Activated T-cell treated with anti-CD3 and anti-CD28 coated beads for 48 hours (primary cell): ENCODE data around the gene KLHDC4.
"Not testable (repeated sequence)": the region's sequence is repeated elsewhere in the genome, so short reads cannot be mapped to it uniquely, and the experiment has no call there.

Experiments
- DNase-seq: peaks from one replicate; pipeline ENCODE4 v3.0.0-alpha.2; 2020; ENCODE audit warnings: low read depth

KLHDC4 gene

DNA sequence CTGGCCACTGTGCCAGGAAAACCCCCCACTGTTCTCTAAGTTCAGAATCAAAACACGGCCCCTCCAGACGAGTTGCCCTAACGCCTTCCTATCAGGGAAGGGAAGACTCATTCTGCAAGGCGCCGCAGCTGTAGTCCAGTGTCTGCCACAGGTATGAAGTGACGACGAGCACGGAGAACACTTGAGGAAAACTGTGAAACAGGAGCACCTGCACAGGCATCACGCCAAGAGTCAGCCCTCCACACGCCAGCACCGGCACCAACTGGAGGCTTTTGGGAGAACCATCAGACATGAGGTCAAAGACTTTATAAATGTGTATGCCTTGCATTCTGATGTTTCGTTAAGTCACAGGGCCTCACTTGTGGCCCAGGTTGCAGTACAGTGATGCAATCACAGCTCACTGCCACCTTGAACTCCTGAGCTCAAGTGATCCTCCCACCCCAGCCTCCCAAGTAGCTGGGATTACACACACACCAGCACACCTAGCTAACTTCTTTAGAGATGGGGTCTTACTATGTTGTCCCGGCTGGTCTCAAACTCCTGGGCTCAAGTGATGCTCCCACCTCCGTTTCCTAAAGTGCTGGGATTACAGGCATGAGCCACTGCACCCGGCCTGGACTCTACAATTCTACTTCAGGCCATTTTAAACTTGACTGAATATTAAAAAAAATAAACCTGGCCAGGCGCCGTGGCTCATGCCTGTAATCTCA, 22.9 kb downstream of the KLHDC4 start:
- no peak for DNase-seq

DNA sequence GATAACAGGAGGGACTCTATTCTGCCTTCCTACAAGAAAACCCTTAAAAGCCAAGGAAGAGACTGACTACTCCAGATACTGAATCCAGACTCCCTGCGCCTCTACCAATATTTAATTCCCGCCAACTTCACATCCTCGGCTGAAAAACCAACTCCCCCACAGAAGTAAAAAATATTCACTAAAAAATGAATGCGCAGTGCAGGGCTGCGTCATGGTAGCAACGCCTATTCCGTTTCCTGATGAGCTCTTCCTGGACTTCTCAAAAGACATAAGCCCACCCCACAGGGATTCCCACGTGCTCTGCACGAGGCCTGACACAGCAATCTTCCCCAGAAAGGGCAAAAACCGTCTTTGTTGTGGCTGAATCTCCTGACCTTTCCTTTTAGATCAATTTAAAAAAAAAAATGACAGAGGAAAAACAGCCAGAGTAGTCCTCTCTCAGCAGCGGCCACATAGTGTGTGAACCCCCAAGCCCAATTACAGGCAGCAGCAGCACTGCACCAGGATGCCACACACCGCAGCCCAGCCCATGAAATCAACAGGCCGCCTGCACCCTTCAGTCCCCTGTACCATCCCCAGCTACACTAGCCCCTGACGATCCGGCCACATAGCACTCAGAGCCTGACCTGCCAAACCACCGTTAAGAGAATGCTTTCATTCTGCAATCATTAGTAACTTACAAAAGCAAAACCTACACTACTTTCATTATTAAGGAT, 23.9 kb downstream of the KLHDC4 start:
- DNase-seq, result no peak

DNA sequence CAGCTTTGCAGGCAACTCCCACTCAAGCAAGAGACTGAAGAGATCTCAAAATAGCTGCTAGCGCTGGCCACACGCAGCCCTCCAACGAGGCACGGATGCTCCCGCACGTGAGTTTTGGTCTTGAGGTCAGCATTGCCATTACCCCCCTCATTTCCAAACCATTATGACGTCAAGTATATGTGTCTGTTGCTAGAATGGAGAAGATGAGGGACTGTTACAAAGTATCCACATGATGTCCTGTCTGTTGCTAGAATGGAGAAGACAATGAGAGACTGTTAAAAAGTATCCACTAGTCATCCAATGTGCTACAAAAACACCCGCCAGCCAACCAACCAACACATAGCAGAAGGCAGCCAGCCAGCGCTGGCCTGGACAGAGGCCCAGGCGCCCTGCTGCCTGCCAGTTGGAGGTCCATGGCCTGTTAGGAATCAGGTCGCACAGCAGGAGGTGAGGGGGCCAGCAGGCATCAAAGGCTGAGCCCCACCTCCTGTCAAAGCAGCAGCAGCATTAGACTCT, 24.8 kb downstream of the KLHDC4 start:
- no peak for DNase-seq

DNA sequence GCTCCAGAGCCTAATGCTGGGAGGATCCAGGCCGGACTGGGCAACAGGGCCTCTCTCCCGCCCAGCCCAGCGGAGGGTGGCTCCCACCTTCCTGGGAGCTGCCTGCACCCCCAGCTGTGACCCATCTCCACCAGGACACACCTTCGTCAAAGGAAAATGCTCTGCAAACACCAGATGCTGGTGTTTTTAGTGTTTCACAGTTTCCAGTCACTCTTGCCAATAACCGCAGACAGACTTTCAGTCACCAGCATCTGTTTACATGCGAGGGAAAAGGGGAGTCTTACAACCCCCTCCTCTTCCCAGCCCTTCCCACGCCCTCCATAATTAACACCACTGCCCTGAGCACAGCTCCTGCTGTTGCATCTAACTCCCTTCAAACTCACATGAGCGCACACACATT, 25.3 kb downstream of the KLHDC4 start:
- no peak for DNase-seq

DNA sequence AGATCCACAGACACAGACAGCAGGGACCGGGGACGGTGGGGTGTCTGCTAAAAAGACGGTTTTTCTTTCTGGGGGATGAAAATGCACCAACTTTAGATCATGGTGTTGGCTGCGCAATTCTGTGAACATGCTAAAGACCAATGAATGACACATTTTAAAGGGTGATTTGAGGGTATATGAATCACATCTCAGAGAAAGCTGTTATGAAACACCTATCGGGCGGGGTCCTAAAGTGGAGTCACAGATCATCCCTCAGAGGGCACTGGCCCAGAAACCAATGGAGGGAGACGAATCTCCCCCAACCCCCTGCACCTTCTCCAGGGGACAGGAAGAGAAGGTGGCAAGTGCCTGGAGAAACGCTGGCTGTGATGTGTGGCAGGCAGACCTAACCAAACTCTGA, 26.0 kb downstream of the KLHDC4 start:
- DNase-seq, result no peak

DNA sequence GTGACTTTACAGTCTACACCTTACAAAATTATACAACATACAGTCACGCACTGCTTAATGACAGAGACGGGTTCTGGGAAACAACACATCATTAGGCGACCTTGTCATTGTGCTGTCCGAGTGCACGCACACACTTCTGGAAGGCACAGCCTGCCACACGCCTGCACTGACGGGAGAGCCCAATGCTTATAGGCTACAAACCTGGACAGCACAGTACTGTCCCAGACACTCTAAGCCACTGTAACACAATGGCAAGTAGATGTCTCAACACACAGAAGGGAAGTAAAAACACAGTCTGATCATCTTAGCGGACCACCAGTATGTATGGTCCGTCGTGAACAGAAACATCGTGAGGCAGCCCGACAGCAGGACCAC, 29.8 kb downstream of the KLHDC4 start:
- no peak for DNase-seq

DNA sequence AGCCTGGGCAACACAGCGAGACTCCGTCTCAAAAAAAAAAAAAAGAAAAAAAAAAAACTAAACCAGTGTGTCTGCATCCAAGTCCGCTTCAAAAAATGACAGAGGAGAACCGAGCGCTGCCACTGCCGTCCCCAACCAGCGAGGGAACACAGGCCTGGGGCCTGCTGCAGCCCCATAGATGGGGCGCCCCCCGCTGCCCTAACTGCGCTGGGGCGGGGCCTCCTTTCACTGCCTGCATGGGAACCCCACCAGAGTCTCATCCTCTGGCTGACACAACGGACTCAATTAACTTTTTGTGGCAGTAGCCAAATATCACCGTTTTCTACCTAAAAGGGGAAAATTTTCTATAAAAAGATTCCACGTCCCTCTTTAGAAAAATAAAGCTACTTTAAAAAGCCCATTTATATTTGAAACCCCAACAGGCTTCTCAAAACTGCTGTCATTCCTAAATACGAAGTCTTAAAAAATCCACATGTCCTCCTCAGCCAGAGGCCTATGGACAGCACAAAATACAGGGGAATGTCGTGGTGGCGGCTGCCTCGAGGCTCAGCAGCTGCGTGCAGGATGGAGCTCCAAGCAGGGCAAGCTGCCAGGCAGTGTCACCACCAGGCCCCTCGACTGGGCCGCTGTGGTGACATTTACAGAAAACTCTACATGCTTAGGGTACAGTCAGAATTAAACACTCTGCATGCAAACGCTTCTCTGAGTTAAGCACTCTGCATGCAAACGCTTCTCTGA, 30.3 kb downstream of the KLHDC4 start:
- no peak for DNase-seq

DNA sequence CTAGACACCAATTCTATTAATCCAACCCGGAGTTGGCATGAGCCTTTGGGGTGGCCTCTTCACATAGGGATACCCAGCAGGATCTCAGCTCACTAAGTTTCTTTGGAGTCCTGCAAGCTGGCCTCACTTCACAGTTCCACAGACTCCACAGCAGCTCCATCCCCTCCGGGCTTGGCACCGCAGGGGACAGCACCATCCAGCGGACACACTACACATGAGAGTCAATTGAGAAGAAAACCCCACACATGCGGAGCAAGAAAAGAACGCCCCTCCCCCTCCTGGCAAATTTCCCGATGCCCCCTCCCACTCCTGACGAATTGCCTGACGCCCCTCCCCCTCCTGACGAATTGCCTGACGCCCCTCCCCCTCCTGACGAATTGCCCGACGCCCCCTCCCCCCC, 31.1 kb downstream of the KLHDC4 start:
- no peak for DNase-seq

DNA sequence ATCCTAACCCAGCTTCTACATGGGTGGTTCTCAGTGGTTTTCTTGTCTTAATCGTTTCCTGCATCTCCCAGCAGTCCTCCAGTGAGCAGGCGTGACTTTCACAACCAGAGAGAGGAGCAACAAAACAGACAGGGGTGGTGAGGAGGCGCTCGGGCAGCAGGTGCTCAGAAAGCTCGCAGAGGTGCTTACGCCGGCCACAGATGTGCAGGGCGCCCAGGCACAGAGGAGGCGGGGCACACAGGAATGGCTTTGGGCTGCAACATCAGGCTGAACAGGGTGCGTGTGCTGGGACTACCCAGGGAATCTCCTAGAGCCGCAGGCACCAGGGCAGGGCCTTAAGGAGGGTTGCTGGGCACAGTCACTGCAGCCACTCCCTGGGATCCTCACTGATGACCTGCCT, 32.6 kb downstream of the KLHDC4 start:
- no peak for DNase-seq

DNA sequence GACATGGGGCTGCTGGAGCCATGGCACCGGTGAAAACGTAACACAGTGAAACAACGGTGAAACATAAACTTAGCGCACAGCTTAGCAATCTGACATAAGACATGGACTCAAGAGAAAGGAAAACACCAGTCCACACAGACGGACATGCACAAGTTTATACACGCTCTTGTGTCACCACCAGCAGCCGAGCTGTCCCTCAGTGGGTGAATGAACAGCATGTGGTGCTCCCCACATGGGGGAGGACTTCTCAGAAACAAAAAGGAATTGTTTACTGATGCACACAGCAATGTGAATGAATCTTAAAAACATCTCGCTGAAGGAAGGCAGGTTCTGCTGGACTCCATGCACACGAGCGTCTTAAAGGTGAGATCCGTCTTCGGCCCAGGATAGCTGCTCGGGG, 34.2 kb downstream of the KLHDC4 start:
- no peak for DNase-seq

DNA sequence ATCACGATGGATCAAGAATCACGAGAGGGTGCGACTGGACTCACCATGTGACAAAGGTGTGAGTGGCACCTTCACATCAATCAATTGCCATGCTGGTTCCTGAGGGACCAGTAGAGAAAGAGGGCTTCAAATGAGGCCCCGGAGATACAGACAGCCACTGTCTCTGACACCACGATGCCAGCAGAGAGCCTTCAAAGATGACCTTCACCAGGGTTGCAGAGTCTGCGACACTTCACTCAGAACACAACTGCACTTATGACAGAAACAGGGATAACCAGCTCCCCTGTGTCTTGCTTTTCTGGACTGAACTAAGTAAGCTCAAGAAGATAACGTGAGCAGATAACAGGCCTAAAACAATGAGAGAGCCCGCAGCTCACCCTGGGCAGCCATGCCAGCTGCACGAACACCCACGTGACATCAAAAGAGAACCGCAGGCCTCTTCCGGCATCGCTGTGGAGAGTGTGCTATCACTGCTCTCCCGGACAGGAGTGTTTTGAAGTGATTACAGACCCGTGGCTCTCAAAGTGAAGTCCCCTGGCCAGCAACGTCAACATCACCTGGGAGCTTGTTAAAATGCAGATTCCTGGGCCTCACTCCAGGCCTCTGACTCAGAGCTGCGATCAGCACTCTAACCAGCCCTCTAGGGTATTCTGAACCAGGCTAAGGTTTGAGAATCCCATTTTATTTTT, 36.4 kb downstream of the KLHDC4 start:
- no peak for DNase-seq

DNA sequence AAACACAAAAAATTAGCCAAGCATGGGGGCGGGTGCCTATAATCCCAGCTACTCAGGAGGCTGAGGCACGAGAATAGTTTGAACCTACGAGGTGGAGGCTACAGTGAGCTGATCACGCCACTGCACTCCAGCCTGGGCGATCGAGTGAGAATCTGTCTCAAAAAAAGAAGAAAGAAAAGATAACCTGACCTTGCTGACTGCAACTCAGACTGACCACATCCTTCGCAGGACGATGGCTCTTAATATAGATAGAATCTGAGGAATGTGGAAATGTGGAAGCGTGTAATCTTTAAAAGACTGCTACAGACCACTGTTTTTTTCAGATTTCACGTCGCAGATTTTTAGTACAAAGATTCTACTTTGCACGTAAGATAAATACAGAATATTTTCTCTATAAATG, 37.8 kb downstream of the KLHDC4 start:
- DNase-seq, result no peak

DNA sequence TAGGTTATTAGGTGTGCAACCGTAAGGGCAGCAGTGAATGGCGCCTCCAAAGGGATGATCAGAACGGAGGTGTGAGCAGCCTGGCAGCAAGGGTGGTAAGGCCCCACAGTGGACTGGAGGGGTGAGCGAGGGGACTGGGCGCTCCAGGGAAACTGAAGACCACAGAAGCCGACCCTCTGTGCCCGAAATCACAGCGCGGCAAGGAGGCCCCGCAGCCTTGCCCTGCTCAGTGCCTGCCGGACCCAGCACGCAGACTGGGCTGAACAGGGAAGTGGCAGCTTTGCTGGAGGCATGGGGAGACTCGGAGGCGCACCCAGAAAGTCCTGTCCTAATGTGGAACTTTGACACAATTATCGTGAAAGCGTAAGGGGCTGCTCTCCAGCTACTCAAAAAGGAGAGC, 38.4 kb downstream of the KLHDC4 start:
- DNase-seq, result no peak

DNA sequence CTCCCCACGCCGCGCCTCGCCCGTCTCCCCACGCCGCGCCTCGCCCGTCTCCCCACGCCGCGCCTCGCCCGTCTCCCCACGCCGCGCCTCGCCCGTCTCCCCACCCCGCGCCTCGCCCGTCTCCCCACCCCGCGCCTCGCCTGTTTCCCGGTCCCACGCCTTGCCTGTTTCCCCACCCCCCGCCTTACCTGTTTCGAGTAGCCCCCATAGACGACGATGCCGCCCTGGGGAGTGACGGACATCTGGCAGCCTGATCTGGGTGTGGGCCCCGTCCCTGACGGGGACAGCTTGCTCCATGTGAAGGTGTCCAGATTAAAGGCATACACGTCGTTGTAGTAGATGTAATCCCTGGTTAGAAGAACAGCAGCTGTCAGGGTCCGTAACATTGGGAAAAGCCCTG, 39.2 kb downstream of the KLHDC4 start:
- DNase-seq, result not testable (repeated sequence)

DNA sequence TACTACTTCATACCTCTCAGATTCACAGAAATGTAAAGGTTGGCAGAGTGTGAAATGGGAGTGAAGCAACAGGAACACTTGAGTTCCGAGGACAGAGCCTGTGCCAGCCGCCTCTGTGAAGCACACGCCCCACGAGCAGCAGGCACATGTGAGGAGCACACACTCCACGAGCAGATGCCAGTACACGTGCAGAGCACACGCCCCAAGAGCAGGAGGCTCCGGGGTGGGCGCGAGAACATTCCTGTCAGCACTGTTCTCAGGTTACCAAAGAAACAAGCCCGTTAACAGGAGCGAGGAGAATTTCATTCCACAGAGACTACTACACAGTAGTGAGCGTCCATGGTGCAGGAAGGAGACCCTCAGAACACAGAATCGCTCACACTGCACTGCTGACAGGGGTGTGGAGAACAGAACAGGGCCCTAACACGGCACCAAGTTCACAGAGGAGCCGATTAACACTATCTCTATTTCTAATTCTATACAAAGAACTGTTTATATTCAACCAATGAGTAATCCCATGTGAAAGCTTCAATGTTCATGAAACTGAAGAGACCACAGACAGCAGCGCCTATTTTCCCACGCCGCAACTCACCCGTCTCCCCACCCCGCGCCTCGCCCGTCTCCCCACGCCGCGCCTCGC, 40.1 kb downstream of the KLHDC4 start:
- DNase-seq, result no peak

DNA sequence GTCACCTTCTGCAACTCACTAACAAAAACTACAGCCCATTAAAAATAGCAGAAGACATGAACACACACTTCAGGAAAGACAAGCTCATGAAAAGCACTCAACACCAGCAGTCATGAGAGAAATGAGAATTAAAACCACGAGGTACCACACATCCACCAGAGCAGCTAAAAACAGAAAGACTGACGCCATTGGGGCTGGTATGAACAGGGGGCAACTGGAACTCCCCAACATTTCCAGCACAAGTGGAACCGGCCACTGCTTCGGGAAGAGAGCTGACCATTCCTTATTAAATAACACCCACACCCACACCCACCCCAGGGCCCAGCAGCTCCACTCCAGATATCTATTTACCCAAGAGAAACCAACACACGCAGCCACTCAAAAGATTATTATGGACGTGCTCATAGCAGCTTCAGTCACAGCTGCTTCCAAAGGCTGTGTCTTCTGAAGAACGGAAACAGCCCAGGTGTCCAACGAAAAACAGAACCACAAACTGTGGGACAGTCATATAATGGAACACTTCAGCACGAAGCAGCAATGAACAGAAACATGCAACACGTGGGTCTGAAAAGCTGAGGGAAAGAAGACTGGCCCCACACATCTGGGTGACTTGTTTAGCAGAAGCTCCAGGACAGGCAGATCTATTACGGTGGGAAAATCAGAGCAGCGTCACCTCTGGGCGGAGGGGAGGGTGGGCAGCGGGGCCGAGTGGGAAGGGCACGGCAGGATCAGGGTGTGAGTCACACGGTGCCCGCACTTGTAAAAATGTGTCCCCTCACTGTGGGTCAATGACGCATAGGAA, 41.1 kb downstream of the KLHDC4 start:
- no peak for DNase-seq

DNA sequence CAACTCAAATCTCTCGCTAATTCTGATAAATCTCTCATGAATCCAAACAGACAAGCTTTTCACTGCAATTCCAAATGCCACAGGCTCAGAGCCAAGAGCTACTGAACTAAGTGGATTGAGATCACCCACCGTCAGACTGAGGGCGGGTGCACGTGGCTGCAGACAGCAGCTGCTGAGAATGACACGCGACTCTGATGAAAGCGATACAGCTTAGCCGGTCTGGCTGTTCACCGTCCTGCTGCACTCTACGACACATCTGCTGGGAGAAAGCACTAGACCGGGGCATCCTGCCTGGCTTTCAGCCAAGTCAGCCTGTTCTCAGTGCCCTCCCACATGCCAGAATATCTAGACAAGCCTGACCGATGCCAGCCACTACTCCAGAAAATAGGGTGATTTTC, 42.6 kb downstream of the KLHDC4 start:
- no peak for DNase-seq

DNA sequence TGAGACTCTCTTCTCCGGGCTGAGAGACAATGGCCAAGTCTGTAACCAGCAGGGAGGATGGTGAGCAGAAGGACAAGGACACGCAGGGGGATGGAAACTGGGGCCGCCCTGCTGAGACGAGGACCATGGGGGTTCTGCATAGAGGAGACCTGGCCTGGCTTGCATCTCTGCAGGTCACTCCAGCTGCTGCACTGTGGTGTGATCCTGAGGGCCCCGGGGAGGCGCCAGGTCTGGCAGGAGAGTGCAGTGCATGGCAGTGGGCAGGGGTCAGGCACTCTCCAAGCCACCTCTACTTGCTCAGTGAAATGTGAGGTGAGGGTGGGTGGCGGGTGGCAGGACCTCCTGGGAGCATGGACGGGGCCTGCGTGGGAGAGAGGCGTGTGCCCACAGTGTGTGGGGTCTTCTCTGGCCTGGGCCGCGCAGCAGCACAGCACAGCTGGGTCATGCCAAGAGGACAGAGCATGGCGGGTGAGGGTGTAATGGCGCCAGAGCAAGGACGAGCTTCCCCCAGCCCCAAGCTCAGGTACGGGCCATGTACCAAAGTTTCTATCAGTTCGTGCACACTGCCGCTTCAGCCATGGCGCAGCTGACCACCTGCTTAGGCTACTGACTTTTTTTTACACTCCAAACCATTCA, 43.1 kb downstream of the KLHDC4 start:
- DNase-seq, result no peak

DNA sequence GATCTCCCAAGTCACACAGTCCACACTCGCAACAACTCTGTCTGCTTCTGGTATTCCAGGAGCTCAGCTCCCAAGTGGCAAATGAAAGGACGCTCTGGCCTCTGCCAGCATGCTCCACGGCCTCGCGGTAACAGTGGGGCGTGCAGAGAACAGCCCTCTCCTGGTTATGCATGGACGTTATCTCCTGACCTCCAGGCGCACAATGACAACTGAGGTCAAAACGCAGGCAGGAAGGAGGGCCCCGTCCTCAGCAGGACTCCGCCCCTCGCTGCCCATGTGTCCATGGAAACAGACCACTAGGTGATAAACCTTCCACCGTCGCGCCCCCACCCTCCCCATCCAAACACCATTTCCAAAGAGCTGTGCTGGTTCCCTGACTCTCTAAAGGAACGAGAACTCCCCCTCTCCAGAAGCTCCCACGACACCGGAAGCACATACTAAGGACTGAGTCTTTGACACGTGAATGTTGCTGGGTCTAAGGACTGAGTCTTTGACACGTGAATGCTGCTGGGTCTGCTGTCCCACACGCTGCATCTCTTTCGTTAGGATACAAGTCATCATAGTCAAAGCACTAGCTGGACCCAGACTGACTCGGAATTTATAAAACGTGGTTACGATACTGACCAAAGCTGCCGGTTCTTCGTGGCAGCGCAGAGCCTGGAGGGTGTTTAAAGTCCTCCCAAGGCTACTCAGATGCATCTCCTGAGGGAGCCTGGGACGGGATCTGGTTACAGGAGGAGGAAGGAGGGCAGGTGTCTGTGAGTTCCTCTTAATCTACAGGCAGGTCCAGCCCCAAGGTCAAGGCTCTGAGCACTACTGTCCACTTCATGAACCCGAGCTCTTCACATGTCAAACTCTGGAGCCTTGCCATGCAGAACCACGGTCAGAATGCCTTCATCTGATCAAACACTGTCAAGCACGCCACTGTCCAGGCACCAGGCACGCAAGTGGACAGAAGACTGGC, 43.9 kb downstream of the KLHDC4 start:
- DNase-seq, result no peak
